Activated gamma-delta T cell (primary cell): Measurements from ENCODE around the gene WDR19.
A peak's percentile ranks its signal among the peaks of the same experiment; 100 is the strongest.
"Not testable (repeated sequence)": the region's sequence is repeated elsewhere in the genome, so short reads cannot be mapped to it uniquely, and the experiment has no call there.

Experiments used
- DNase-seq: peaks from one replicate; lab custom pipeline; 2025; lab: John Stamatoyannopoulos, UW
- total RNA-seq, 2 donors: gene quantifications; one replicate each; lab custom pipeline; 2026; lab: John Stamatoyannopoulos, UW

Gene WDR19
- 67.3 to 98.9 reads per million in 2 donors for total RNA-seq

- peak; percentile 95 for DNase-seq
Observed at GRCh38 chr4:39181905-39182638, at the start of gene WDR19. Gene WDR19, plus strand, starts transcription at chr4:39182529. Its CDS starts 29 bp downstream, at chr4:39182558.

- DNase-seq = no peak
Observed at GRCh38 chr4:39133623-39134022, 48.7 kb upstream of the WDR19 start.

- no peak for DNase-seq
Observed at GRCh38 chr4:39134683-39135306, 47.5 kb upstream of the WDR19 start.

GRCh38 chr4:39138227-39138626, 44.1 kb upstream of the WDR19 start:
- not testable (repeated sequence) for DNase-seq

- no peak for DNase-seq
Observed at GRCh38 chr4:39146211-39146610, 36.1 kb upstream of the WDR19 start.

GRCh38 chr4:39154009-39154408, 28.3 kb upstream of the WDR19 start:
- DNase-seq = no peak

- no peak for DNase-seq
Observed at GRCh38 chr4:39157520-39157919, 24.8 kb upstream of the WDR19 start.

- DNase-seq = no peak
Observed at GRCh38 chr4:39166177-39166576, 16.2 kb upstream of the WDR19 start.

- no peak for DNase-seq
Observed at GRCh38 chr4:39166669-39167068, 15.7 kb upstream of the WDR19 start.

GRCh38 chr4:39169426-39169825, 12.9 kb upstream of the WDR19 start:
- DNase-seq = no peak

- DNase-seq = no peak
Observed at GRCh38 chr4:39170301-39170700, 12.0 kb upstream of the WDR19 start.

- DNase-seq = no peak
Observed at GRCh38 chr4:39178706-39179105, 3.6 kb upstream of the WDR19 start.

GRCh38 chr4:39179681-39180080, 2.6 kb upstream of the WDR19 start:
- no peak for DNase-seq

- not testable (repeated sequence) for DNase-seq
Observed at GRCh38 chr4:39180629-39181028, 1.7 kb upstream of the WDR19 start.

- DNase-seq = no peak
Observed at GRCh38 chr4:39181520-39181904, 817 bp upstream of the WDR19 start.

- DNase-seq = no peak
Observed at GRCh38 chr4:39201963-39202362, 19.6 kb downstream of the WDR19 start.

- no peak for DNase-seq
Observed at GRCh38 chr4:39204543-39204942, 22.2 kb downstream of the WDR19 start.

GRCh38 chr4:39205000-39205399, 22.7 kb downstream of the WDR19 start:
- no peak for DNase-seq

- DNase-seq = no peak
Observed at GRCh38 chr4:39205476-39205875, 23.1 kb downstream of the WDR19 start.

- no peak for DNase-seq
Observed at GRCh38 chr4:39227906-39228305, 45.6 kb downstream of the WDR19 start.

GRCh38 chr4:39228377-39228776, 46.0 kb downstream of the WDR19 start:
- no peak for DNase-seq

- DNase-seq = no peak
Observed at GRCh38 chr4:39230462-39230861, 48.1 kb downstream of the WDR19 start.

- no peak for DNase-seq
Observed at GRCh38 chr4:39231660-39232059, 49.3 kb downstream of the WDR19 start.

- DNase-seq = no peak
Observed at GRCh38 chr4:39232100-39232499, 49.8 kb downstream of the WDR19 start.
